ENCODE data around the gene ZBTB7B.

ZBTB7B gene

GRCh38 chr1:154973344-154974101, 29.1 kb upstream of the ZBTB7B start (continued):
- no peak for TF ChIP-seq KLF17 (tag by site-specific recombination; IDR thresholded peaks at IDR 0.05)
- peak; percentile 86 for TF ChIP-seq ZNF335 (tag by site-specific recombination; conservative IDR thresholded peaks at IDR 0.05)
- TF ChIP-seq ZBTB48 (tag by site-specific recombination; IDR thresholded peaks at IDR 0.05) = peak; percentile 73; the same call in 1 of the 2 replicates
- peak; percentile 93; the same call in 1 of the 2 replicates for TF ChIP-seq ZXDB (tag by site-specific recombination; IDR thresholded peaks at IDR 0.05)
- no peak for TF ChIP-seq ZNF202 (tag by site-specific recombination; IDR thresholded peaks at IDR 0.05; ENCODE audit: borderline replicate concordance)
- TF ChIP-seq SP3 (tag by site-specific recombination; IDR thresholded peaks at IDR 0.05) = peak; percentile 90
- TF ChIP-seq ZBTB10 (tag by site-specific recombination; IDR thresholded peaks at IDR 0.05) = peak; percentile 100
- TF ChIP-seq PATZ1 (tag by site-specific recombination; IDR thresholded peaks at IDR 0.05) = peak; percentile 95
- TF ChIP-seq ZNF600 (tag by site-specific recombination; IDR thresholded peaks at IDR 0.05) = 0 out of 2 replicates have a peak, but pooled peaks have one; percentile 21
- no peak for TF ChIP-seq ZNF580 (tag by site-specific recombination; IDR thresholded peaks at IDR 0.05)
- no peak for TF ChIP-seq ZBTB1 (tag by site-specific recombination; IDR thresholded peaks at IDR 0.05)
- TF ChIP-seq ZSCAN18 (tag by site-specific recombination; IDR thresholded peaks at IDR 0.05) = no peak
- TF ChIP-seq ZNF548 (tag by site-specific recombination; IDR thresholded peaks at IDR 0.05) = no peak
- TF ChIP-seq FEZF1 (tag by site-specific recombination; IDR thresholded peaks at IDR 0.05) = peak; percentile 95
- no peak for TF ChIP-seq ZNF843 (tag by site-specific recombination; IDR thresholded peaks at IDR 0.05)
- TF ChIP-seq ZFHX2 (tag by site-specific recombination; conservative IDR thresholded peaks at IDR 0.05) = no peak
- peak; percentile 67; the same call in 1 of the 2 replicates for TF ChIP-seq BCL11B (tag by site-specific recombination; IDR thresholded peaks at IDR 0.05; ENCODE audit: low read depth)
- TF ChIP-seq ZBTB17 (tag by site-specific recombination; IDR thresholded peaks at IDR 0.05) = peak; percentile 96
- TF ChIP-seq ZNF394 (tag by site-specific recombination; IDR thresholded peaks at IDR 0.05; ENCODE audit: borderline replicate concordance) = peak; percentile 56; the same call in 1 of the 2 replicates
- no peak for TF ChIP-seq ZNF146 (tag by site-specific recombination; IDR thresholded peaks at IDR 0.05)
- no peak for TF ChIP-seq ZNF416 (tag by site-specific recombination; IDR thresholded peaks at IDR 0.05)
- TF ChIP-seq KLF8 (tag by site-specific recombination; IDR thresholded peaks at IDR 0.05) = peak; percentile 51; the same call in 1 of the 2 replicates
- TF ChIP-seq REST (tag by site-specific recombination; IDR thresholded peaks at IDR 0.05) = 0 out of 2 replicates have a peak, but pooled peaks have one; percentile 14
- TF ChIP-seq ZNF514 (tag by site-specific recombination; IDR thresholded peaks at IDR 0.05) = no peak
- peak; percentile 35 for TF ChIP-seq KLF1 (tag by site-specific recombination; IDR thresholded peaks at IDR 0.05)
- TF ChIP-seq ZBTB8A (tag by site-specific recombination; IDR thresholded peaks at IDR 0.05) = peak; percentile 78
- TF ChIP-seq ZNF221 (tag by site-specific recombination; IDR thresholded peaks at IDR 0.05; ENCODE audit: borderline replicate concordance) = no peak
- TF ChIP-seq SP7 (tag by site-specific recombination; IDR thresholded peaks at IDR 0.05) = peak; percentile 65
- TF ChIP-seq ZNF701 (tag by site-specific recombination; IDR thresholded peaks at IDR 0.05) = no peak
- TF ChIP-seq KLF9 (tag by site-specific recombination; IDR thresholded peaks at IDR 0.05; ENCODE audit: low read depth) = peak; percentile 99

Data from HEK293 (cell line).